ENCODE data around the gene LHFPL6.

The LHFPL6 gene

GRCh38 chr13:39370048-39370447 is 232.9 kb downstream of the LHFPL6 start:
- TF ChIP-seq GATA2 (IDR thresholded peaks at IDR 0.05; ENCODE audit: low read depth, low read length) (no peak), GATA3 (IDR thresholded peaks at IDR 0.05; ENCODE audit: low read depth, low read length) (no peak)

- TF ChIP-seq GATA2 (IDR thresholded peaks at IDR 0.05; ENCODE audit: low read depth, low read length), result no peak
- TF ChIP-seq GATA3 (IDR thresholded peaks at IDR 0.05; ENCODE audit: low read depth, low read length), result no peak
Measured at GRCh38 chr13:39369161-39369890, 233.7 kb downstream of the LHFPL6 start.

- TF ChIP-seq GATA3 (IDR thresholded peaks at IDR 0.05; ENCODE audit: low read depth, low read length) (no peak), GATA2 (IDR thresholded peaks at IDR 0.05; ENCODE audit: low read depth, low read length) (no peak)
Measured at GRCh38 chr13:39365879-39366278, 237.1 kb downstream of the LHFPL6 start.

- no peak for TF ChIP-seq GATA3 (IDR thresholded peaks at IDR 0.05; ENCODE audit: low read depth, low read length)
- no peak for TF ChIP-seq GATA2 (IDR thresholded peaks at IDR 0.05; ENCODE audit: low read depth, low read length)
Measured at GRCh38 chr13:39364947-39365468, 238.0 kb downstream of the LHFPL6 start.

GRCh38 chr13:39363382-39363772 is 239.6 kb downstream of the LHFPL6 start:
- no peak for TF ChIP-seq GATA3 (IDR thresholded peaks at IDR 0.05; ENCODE audit: low read depth, low read length)
- no peak for TF ChIP-seq GATA2 (IDR thresholded peaks at IDR 0.05; ENCODE audit: low read depth, low read length)

GRCh38 chr13:39362652-39363381 is 240.2 kb downstream of the LHFPL6 start:
- no peak for TF ChIP-seq GATA3 (IDR thresholded peaks at IDR 0.05; ENCODE audit: low read depth, low read length)
- no peak for TF ChIP-seq GATA2 (IDR thresholded peaks at IDR 0.05; ENCODE audit: low read depth, low read length)

- no peak for TF ChIP-seq GATA2 (IDR thresholded peaks at IDR 0.05; ENCODE audit: low read depth, low read length)
- TF ChIP-seq GATA3 (IDR thresholded peaks at IDR 0.05; ENCODE audit: low read depth, low read length), result no peak
Measured at GRCh38 chr13:39353988-39354387, 249.0 kb downstream of the LHFPL6 start.

GRCh38 chr13:39350461-39350881 is 252.5 kb downstream of the LHFPL6 start:
- TF ChIP-seq GATA2 (IDR thresholded peaks at IDR 0.05; ENCODE audit: low read depth, low read length) (no peak), GATA3 (IDR thresholded peaks at IDR 0.05; ENCODE audit: low read depth, low read length) (no peak)

GRCh38 chr13:39349391-39349960 is 253.5 kb downstream of the LHFPL6 start:
- no peak for TF ChIP-seq GATA2 (IDR thresholded peaks at IDR 0.05; ENCODE audit: low read depth, low read length)
- TF ChIP-seq GATA3 (IDR thresholded peaks at IDR 0.05; ENCODE audit: low read depth, low read length), result no peak

GRCh38 chr13:39347926-39348901 is 254.8 kb downstream of the LHFPL6 start:
- TF ChIP-seq GATA2 (IDR thresholded peaks at IDR 0.05; ENCODE audit: low read depth, low read length) (no peak), GATA3 (IDR thresholded peaks at IDR 0.05; ENCODE audit: low read depth, low read length) (no peak)

- TF ChIP-seq GATA3 (IDR thresholded peaks at IDR 0.05; ENCODE audit: low read depth, low read length) (no peak), GATA2 (IDR thresholded peaks at IDR 0.05; ENCODE audit: low read depth, low read length) (no peak)
Measured at GRCh38 chr13:39345982-39346381, 257.0 kb downstream of the LHFPL6 start.

GRCh38 chr13:39341251-39341650 is 261.7 kb downstream of the LHFPL6 start:
- no peak for TF ChIP-seq GATA2 (IDR thresholded peaks at IDR 0.05; ENCODE audit: low read depth, low read length)
- TF ChIP-seq GATA3 (IDR thresholded peaks at IDR 0.05; ENCODE audit: low read depth, low read length), result no peak

GRCh38 chr13:39336937-39337336 is 266.1 kb downstream of the LHFPL6 start:
- no peak for TF ChIP-seq GATA2 (IDR thresholded peaks at IDR 0.05; ENCODE audit: low read depth, low read length)
- no peak for TF ChIP-seq GATA3 (IDR thresholded peaks at IDR 0.05; ENCODE audit: low read depth, low read length)
